GM18526 (cell line): Measurements from ENCODE around the gene CTSK.

ENCODE experiments used
- POLR2A ChIP-seq: IDR thresholded peaks from 3 replicates; pipeline ENCODE4 v1.6.1; 2011; ENCODE audit not compliant: insufficient read length; ENCODE audit errors: extremely low read depth

CTSK gene

DNA sequence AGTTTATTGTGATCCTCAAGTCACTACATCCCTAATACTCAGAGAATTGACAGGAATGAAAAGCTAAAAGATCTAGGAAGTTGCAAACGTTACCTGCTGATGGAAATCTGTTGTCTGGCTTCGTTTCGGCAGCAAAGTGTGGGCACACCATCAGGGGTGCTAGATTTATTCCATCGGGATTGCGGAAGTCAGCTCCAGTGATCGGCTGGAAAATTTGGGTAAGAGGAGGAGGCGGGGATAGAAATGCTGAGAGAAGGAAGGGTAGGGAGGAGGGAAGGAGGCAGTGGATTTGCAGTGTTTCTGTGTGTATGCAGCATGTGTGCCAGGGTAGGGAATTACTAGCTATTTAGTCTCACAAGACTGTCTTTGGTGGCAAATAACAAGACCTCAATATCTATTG, at the start of gene CTSK:
CTSK (minus strand) TSS at position 140 of the 400 bp plus-strand sequence. CDS start 1,455 bp downstream, outside the sequence.
- TF ChIP-seq POLR2A = no peak

DNA sequence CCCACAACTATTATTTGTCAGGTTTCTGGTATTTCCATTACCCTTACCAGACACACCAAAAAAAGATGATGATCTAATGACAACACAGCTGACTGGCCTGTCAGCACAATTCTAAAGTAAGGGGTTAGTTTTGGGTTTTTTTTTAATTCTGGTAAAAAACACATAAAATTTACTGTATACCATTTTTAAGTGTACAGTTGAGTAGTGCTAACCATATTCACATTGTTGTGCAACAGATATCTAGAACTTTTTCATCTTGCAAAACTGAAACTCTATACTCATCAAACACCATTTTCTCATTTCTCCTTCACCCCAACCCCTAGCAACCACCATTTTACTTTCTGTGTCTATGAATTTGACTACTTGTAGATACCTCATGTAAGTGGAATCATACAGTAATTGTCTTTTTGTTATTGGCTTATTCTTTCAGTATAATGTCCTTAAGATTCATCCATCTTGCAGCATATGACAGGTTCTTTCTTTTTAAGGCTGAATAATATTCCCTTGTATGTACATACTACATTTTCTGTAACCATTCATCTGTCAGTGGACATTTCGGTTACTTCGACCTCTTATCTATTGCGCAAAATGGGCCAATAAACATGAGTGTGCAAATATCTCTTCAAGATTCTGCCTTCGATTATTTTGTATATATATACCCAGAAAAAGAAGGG, 38.5 kb upstream of the CTSK start:
- TF ChIP-seq POLR2A = no peak

DNA sequence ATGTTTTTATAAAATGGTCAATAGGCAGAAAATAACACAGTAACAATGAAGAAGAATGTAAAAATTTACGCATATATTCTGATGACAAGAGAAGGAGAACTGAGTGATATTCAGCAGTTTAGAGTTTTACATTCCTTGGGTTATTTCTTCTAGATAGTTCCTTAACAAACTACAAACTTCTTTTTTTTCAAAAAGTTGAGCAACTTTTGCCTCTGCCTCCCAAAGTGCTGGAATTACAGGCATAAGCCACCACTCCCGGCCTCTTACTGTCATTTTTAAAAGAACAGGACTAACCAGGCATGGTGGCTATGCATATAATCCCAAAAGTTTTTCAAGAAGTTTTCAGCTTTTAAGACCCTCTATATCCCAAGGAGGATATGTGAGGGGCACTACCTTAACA, 35.4 kb upstream of the CTSK start:
- TF ChIP-seq POLR2A = no peak

DNA sequence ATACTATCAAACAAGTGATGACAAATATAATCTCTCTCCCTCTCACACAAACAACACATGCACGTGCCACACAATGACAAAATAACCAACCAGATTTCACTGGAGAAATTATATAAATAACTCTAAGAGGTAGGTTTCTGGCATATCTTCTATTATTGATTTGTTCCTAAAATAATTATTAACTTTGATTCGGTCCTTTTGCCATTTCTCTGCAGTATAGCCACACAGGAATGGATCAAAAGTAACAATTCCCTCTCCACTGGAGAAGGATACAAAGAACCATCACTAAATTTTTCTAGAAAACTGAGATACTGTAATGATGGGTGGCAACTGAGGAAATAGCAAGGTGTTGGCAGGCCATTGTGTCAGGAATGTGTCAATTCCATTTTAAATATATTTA, 34.9 kb upstream of the CTSK start:
- no peak for TF ChIP-seq POLR2A

DNA sequence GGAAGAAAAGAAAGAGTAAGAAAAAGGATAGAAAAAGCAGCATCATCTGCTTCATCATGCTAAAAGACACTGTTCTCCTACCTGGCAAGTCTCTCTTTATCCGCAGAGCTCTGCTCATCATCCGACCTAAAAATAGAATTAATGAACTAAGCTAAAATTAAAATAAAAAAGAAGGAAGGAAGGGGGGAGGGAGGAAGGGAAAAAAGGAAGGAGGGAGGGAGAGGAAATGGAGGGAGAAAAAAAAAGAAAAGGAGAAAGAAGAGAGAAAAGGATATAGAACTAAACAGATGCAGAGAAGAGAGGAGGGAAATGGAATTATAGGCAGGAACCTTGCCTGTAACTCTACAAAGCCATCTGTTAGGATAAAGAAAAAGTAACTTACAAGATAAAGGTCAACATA, 34.3 kb upstream of the CTSK start:
- no peak for TF ChIP-seq POLR2A

DNA sequence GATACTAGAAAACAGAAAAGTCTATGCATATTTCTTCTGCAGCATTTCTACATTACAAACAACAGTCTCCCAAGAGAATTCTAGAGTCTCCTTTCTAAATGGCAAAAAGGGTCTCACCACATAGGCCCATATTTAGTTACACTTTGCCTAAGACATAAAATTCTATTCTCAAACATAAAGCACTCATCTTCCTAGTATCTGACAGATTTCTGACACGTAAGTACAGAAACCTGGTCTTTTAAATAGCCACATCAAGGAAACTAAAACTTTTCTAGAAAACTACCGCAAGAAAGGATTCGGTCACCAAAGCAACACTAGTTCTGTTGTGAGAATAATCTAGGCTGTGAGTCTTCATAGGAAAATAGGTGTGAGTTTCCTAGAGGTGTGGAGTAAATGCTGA, 33.6 kb upstream of the CTSK start:
- no peak for TF ChIP-seq POLR2A

DNA sequence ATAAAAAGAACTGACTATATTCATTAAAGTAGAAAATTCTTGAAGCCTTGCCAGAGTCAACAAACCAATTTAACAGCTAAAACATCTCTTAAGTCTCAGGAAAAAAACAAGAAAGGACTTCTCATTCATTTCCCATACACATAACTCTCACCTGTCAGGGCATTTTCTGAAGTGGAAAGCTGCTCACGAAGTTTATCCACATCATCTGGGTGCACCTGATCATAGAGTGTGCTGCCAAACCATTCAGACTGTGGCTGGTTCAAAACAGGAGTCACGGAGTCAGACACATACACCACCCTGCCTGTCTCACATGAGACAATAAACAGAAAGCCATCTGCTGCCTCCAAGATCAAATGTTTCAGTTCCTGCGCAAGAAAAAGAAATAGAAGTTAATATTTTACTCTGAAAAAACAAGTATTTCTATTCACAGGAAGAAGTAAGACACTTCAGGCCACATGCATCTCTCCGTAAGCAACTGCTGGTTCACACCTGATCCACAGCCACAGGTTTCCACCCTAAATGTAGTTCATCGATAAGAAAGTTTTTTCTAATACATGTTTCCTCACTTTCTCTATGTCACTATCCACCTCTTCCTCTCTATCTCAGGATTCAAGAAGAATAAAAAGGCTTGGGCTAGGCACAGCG, 28.2 kb upstream of the CTSK start:
- no peak for TF ChIP-seq POLR2A

DNA sequence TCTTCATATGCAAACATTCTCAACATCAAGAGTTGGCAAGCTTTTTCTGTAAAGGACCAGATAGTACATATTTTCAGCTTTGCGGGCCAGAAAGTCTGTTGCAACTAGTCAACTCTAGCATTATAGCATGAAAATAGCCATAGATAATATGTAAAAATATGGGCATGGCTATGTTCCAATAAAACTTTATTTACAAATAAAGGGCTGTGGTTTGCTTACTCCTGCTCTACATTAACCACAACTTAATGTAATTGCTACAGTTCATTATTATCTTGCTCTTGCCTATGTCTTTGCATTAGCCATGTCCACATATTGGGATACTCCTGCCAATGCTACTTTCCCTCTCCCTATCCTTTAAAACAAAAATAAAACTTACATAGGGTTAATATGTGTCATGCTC, 24.5 kb upstream of the CTSK start:
- no peak for TF ChIP-seq POLR2A

DNA sequence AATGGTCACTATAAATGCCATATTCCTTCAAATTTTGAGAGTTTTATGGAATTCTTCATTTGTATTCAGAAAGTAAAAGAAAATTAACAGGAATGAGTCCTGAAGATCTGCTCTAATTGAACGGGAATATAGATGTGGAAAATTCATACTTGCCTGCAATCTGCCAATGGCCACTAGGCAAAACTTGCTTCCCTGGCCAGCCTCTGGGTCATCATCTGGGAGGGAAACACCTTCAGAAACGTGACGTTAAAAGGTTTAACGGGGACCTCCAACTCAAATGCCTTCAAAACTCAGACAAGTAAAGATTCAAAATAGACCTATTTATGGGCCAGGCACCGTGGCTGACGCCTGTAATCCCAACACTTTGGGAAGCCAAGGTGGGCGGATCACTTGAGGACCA, 21.7 kb upstream of the CTSK start:
- TF ChIP-seq POLR2A = no peak

DNA sequence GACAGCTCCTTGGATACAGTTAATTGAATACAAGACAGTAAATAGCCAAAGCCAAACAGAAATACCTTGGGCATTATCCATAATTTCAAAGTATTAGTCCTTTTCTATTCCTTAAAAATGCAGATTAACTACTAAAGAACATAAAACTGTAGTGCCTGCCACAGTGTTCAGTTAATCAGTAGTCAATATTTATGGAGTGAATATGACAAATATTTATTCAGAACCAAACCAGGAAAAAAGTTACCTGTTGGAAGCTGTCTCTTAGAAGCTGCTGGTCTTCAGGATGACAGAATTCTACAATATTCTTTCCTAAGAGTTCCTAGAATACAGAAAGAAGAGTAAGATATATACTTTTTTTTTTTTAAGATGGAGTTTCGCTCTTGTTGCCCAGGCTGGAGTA, 18.2 kb upstream of the CTSK start:
- TF ChIP-seq POLR2A = no peak

DNA sequence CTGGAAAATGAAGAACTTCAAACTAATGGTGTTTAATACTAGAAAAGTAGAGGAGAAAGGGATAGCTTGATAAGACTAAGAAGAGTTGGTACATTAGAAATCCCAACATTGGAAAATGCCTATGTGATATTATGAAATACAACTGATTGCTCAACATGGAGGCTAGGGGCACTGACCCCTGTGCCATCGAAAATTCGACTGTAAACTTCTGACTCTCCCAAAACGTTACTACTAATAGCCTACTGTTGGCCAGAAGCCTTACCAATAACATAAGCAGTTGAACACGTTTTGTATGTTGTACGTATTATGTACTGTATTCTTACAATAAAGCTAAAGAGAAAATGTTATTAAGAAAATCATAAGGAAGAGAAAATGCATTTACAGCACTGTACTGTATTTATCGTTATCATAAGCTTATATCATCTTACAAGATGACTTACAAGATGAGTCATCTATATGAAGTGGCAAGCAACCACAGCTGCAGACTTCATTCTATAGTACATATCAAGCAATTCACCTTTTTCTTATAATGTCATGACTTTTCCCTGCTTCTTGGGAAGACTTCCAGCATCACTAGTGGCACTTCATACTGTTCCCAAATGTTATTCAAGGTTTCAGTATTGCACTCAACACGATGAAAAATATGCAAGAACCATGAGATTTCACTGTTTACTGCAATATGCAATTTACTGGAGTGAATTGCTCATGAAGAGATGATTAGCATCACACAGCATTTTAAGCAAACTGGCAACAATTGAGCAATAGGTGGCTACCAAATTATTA, 12.9 kb upstream of the CTSK start:
- no peak for TF ChIP-seq POLR2A

DNA sequence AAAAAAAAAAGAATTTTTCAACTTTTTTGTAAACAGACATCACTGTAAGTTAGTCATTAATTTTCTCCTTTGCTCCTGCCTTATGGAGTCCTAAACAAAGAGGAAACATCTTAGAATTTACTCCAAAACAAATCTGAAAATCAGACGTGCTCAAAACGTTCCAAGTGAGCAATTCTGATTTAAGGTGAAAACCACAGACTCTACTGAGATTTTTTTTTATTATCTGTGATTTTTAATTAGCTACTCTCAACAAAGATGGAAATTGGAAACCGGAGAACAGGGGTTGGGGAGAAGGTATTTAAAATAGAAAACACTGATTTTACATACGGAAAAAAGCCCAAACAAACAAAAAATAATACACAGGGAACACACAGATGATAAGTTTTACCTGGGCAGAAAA, 7.8 kb upstream of the CTSK start:
- no peak for TF ChIP-seq POLR2A

DNA sequence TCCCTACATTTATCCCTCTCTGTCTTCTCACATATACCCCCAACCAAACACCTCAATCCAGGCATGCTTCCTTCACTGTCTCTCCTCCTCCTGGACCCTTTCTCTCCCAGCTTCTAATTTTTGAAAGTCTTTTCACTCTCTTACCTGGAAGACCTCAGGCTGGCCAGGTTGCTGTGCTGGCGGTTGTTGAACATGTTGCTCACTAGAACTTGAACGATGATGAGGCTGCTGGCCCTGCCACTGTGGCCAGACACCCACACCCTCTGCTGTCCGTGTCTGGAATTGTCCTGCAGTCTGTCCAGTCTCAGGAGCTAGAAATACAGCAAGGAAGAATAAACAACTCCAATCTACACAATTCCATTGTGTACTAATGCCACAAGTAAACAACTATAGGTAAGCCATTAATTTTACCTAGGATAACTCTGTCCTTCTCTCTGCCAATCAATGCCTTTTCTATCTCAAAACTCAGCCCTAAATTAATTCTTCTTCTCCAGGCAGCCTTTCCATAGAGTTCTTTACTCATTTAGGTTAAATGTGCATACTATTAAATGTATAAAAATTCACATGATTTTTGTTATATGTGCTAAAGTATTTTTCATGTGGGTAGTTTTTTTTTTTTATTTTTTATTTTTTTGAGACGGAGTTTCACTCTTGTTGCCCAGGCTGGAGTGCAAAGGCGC, 5.1 kb upstream of the CTSK start:
- no peak for TF ChIP-seq POLR2A

DNA sequence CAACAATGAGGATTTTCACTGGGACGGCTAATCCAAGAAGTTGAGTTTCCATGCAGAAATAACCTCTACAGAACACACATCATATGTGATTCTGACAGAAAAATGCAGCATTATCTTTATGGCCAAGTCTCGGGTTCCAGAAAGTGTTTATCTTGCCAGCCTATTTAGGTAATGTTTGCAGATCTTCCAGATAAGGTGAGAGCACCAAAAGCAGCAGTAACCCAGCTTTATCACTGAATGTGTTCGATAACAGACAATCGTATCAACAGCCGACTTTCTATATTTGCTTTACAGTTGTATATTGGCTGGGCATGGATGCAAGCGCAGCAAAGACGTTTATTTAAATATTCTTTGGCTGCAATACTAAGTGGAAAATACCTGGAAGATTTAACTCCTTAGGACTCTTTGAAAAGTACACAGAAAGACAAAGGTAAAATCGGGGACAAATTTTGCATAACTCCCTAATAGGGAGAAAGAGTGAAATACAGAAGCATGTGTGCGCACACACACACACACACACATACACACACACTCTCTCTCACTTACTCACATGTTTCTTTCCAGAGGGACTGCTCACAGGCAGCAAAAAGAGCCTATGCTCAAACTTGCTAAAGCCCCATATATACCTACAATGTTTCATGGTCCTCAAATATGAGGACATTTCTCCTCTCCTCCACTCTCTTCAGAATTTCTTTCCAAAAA, 3.0 kb upstream of the CTSK start:
- no peak for TF ChIP-seq POLR2A

DNA sequence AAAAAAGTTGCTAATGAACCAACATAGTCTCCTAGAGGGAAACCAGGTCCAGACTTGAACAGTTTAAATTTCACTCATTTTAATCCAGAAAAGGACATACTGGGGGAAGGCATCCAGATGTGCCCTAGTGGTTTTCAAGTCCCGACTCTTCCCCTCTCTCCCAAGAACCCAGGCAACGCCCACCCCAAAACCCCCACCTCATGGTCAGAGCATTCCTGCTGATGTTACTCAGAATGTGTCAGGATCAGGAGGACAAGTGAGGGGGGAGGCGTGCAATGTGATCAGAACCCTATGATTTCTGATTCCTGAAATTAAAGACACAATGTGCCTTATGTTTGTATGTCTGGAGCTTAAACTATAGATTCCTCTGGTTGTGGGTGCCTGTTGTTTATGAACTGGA, 1.6 kb upstream of the CTSK start:
- no peak for TF ChIP-seq POLR2A

DNA sequence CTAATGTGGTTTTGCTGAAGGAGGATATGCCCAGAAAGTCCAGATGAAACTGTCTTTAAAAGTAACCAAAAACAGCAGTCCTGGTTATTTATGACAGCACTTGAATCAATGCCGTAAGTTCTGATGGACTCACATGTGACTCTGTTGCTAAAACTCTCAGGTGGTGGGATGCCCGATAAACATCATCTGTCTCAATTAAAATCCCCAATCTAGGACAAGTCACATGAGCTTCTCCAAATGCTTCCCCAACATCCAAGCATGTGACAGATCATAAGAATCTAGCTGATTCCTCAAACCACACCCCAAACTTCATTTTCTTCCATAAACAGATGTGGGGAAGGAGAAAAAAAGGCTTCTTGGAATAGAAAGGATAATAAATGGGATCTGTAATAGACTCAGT, 786 bp upstream of the CTSK start:
- no peak for TF ChIP-seq POLR2A
